GM18505 (cell line): ENCODE data around the gene MEG3.

ENCODE experiments used
- ATAC-seq: cut with Tn5 transposase; IDR thresholded peaks from one replicate; pipeline ENCODE4 v1.9.1; 2021; ENCODE audit not compliant: unreplicated experiment
- POLR2A ChIP-seq: IDR thresholded peaks from 4 replicates; pipeline ENCODE4 v1.6.1; 2011; ENCODE audit warnings: borderline replicate concordance; ENCODE audit not compliant: insufficient read depth, insufficient read length; ENCODE audit errors: extremely low read depth

The MEG3 gene

DNA sequence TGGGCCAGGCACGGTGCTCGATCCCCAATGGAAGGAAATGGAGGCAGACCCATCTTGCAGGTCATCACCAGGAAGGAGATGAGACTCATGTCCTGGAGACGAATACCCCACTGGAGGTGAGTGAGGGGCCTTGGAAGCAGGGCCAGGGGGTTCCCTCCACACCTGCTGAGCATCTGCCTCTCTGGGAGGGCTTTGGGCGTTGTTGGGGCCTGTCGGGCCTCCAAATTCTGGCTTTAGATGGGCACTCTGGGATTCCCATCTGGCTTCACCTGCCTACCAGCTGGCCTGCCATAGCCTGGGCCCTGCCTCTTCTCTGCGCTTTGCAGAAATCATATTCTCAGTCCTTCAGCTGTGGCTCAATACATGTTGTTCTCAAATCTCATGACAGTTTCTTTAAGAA is 63.7 kb downstream of the MEG3 start:
- no peak for ATAC-seq
- TF ChIP-seq POLR2A, result no peak

DNA sequence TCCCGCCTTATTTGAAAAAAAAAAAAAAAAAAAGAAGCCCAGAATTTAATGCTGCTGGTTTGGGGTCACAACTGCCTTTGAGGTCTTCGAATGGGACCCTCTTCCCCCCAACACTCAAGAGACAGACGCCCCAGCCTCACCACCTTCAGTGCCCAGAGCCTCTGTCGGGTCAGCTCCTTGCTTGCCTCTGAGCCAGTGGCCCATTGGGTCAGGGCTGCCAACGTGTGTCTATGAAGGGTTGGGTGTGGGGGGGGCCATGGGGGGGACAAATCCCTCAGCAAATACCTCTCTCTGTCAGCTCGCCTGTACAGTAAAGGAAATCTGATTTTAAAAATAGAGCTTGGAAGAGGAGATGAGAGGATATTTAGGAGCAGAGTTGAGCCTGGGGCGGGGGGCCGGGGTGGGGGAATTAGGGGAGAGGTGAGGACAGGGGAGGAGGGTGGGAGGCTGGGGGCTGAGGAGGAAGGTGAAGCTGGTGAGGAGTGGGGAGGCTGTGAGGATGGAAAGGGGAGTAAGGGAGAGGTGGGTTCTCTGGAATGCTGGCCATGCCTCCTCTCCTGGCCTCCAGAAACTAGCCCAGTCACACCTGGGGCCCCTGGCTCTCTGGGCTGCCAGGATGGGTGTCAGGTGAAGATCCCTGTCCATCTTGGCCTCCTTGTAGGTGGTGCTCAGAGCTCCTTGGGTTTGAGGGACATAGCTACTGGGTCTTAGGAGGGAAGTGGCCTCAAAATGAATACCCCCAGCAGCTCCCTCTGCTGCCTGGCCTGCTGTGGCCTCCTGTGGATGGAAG is 64.3 kb downstream of the MEG3 start:
- no peak for ATAC-seq
- TF ChIP-seq POLR2A, result no peak

DNA sequence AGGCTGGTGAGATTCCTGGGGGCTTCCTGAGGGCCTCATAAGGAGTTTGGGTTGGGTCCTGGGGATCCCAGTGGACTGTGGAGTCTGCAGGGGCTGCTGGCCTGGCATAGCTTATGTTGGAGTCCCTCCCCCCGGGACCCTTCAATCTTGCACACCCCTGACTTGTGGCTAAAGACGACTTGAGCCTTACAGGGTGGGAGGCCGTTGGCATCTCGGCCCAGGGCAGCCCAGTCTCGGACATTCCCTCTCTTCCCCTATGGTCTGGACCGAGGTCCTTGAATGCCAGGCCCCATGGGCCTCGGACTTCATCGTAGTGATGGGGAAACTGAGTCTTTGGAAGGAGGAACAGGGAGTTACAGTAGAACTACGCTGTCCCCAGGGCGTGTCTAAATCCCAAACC is 65.1 kb downstream of the MEG3 start:
- ATAC-seq, result no peak
- TF ChIP-seq POLR2A, result no peak

- no peak for ATAC-seq
- no peak for TF ChIP-seq POLR2A
These were observed 65.9 kb downstream of the MEG3 start for GRCh38 chr14:100891501-100892445.

- TF ChIP-seq POLR2A, result no peak
- no peak for ATAC-seq
These were observed 66.7 kb downstream of the MEG3 start for GRCh38 chr14:100892496-100893227.

GRCh38 chr14:100893228-100893601 is 67.3 kb downstream of the MEG3 start:
- no peak for ATAC-seq
- TF ChIP-seq POLR2A, result no peak

- no peak for TF ChIP-seq POLR2A
- ATAC-seq, result no peak
These were observed 67.8 kb downstream of the MEG3 start for GRCh38 chr14:100893760-100894159.

- no peak for ATAC-seq
- no peak for TF ChIP-seq POLR2A
These were observed 68.5 kb downstream of the MEG3 start for GRCh38 chr14:100894416-100894815.

DNA sequence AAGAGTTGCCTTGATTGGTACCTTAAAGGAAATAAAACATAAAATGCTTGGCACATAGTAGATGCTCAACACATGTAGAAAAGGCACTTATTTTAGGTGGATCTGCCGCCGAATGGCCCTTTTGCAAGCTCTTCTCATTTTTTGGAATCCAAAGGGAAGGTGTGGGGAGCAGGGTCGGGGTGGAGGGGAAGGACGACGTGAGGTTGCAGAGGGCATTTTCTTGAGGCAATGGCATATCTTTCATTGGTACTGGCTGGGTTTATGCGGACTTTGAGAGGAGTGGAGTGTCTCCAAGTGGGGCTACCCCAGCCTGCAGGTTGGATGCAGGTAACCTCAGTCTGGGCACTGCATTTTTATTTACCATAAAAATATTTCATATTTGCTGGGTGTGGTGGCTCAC is 69.5 kb downstream of the MEG3 start:
- TF ChIP-seq POLR2A, result no peak
- ATAC-seq, result no peak

- no peak for TF ChIP-seq POLR2A
- ATAC-seq, result no peak
These were observed 70.6 kb downstream of the MEG3 start for GRCh38 chr14:100896369-100897060.

- ATAC-seq, result no peak
- no peak for TF ChIP-seq POLR2A
These were observed 72.5 kb downstream of the MEG3 start for GRCh38 chr14:100898465-100898864.

GRCh38 chr14:100898935-100899883 is 73.3 kb downstream of the MEG3 start:
- ATAC-seq, result no peak
- no peak for TF ChIP-seq POLR2A
